HG02981 (cell line): ENCODE results near the gene ESR1.
"Not testable (repeated sequence)": the region's sequence is repeated elsewhere in the genome, so short reads cannot be mapped to it uniquely, and the experiment has no call there.

Source experiments
- ATAC-seq: cut with Tn5 transposase; IDR thresholded peaks from one replicate; pipeline ENCODE4 v1.9.1; 2021; ENCODE audit warnings: mild to moderate bottlenecking, moderate library complexity; ENCODE audit not compliant: unreplicated experiment

ESR1 gene

GRCh38 chr6:151811081-151811480 lies 3.6 kb downstream of the ESR1 start:
- no peak for ATAC-seq

GRCh38 chr6:151813858-151814257 lies 6.4 kb downstream of the ESR1 start:
- ATAC-seq, result no peak

- no peak for ATAC-seq
Observed at GRCh38 chr6:151814614-151815013, 7.1 kb downstream of the ESR1 start.

GRCh38 chr6:151822252-151823111 lies 15.0 kb downstream of the ESR1 start:
- peak; percentile 92 for ATAC-seq

- ATAC-seq, result no peak
Observed at GRCh38 chr6:151826517-151827142, 19.1 kb downstream of the ESR1 start.

GRCh38 chr6:151832710-151833109 lies 25.2 kb downstream of the ESR1 start:
- no peak for ATAC-seq

- ATAC-seq, result no peak
Observed at GRCh38 chr6:151835396-151835795, 27.9 kb downstream of the ESR1 start.

GRCh38 chr6:151837223-151837622 lies 29.7 kb downstream of the ESR1 start:
- no peak for ATAC-seq

GRCh38 chr6:151842816-151843215 lies 35.3 kb downstream of the ESR1 start:
- ATAC-seq, result no peak

GRCh38 chr6:151847064-151847463 lies 39.6 kb downstream of the ESR1 start:
- ATAC-seq, result no peak

- no peak for ATAC-seq
Observed at GRCh38 chr6:151850479-151851003, 43.1 kb downstream of the ESR1 start.

GRCh38 chr6:151858294-151858693 lies 50.8 kb downstream of the ESR1 start:
- ATAC-seq, result no peak

GRCh38 chr6:151862461-151862860 lies 55.0 kb downstream of the ESR1 start:
- no peak for ATAC-seq

GRCh38 chr6:151867361-151867869 lies 59.9 kb downstream of the ESR1 start:
- not testable (repeated sequence) for ATAC-seq

GRCh38 chr6:151869345-151869744 lies 61.9 kb downstream of the ESR1 start:
- no peak for ATAC-seq

GRCh38 chr6:151869787-151870186 lies 62.3 kb downstream of the ESR1 start:
- ATAC-seq, result no peak

- ATAC-seq, result no peak
Observed at GRCh38 chr6:151870375-151870774, 62.9 kb downstream of the ESR1 start.

- ATAC-seq, result no peak
Observed at GRCh38 chr6:151875524-151875923, 68.0 kb downstream of the ESR1 start.

GRCh38 chr6:151876122-151876521 lies 68.6 kb downstream of the ESR1 start:
- ATAC-seq, result no peak

GRCh38 chr6:151877458-151877857 lies 70.0 kb downstream of the ESR1 start:
- ATAC-seq, result no peak

GRCh38 chr6:151881231-151881630 lies 73.7 kb downstream of the ESR1 start:
- no peak for ATAC-seq

GRCh38 chr6:151882206-151882605 lies 74.7 kb downstream of the ESR1 start:
- no peak for ATAC-seq
